HepG2 (cell line): ENCODE results near the gene ELP1. TPM values are rescaled to one million over a fixed set of nuclear protein-coding genes. Genes with fewer than 3 reads are reported as not detected.

Source experiments
- ATAC-seq: fragments of 200-7000 bp; cut with Tn5 transposase; 3 replicates; pipeline ENCODE4 v1.9.1; 2020; ENCODE audit warnings: mild to moderate bottlenecking, moderate library complexity
- BruUV-seq: library from RNA; stranded (reverse); fragments of 400-500 nt; replicated peaks from 2 replicates; lab custom pipeline; 2021; lab: Mats Ljungman, UMichigan
- CTCF ChIA-PET: fragments of 300-600 bp; formaldehyde crosslinking; extraction: SDS; loops from one replicate; lab custom pipeline; 2021; ENCODE audit warnings: low total read pairs, inconsistent platforms, low intra/inter-chr PET ratio; lab: Yijun Ruan, JAX
- POLR2A ChIA-PET: fragments of 350-600 bp; sonication (Branson Sonifier 250); formaldehyde crosslinking; loops from one replicate; lab custom pipeline; 2020; ENCODE audit warnings: antibody characterized with exemption, inconsistent platforms; lab: Yijun Ruan, JAX
- DNase-seq: peaks from one replicate; pipeline ENCODE4 v3.0.0-alpha.2; 2015; ENCODE audit warnings: low spot score
- FAIRE-seq: peaks from 3 replicates; lab custom pipeline; 2011; peaks lifted over from hg19 to GRCh38; lab: Jason Lieb, UNC
- H2AFZ ChIP-seq: one replicate; pipeline ENCODE4 v1.6.1; 2011; ENCODE audit warnings: low read length, inconsistent platforms
- H3K27ac ChIP-seq: fragments of 300-600 bp; 3 replicates; pipeline ENCODE4 v1.8.0; 2011; ENCODE audit warnings: mixed run types, mild to moderate bottlenecking, mixed read lengths, low read length, inconsistent platforms; ENCODE audit not compliant: insufficient read depth; ENCODE audit errors: extremely low read length
- H3K27me3 ChIP-seq, 2 experiments: fragments of 200-600 bp in 1 of 2; 2 replicates in 1 of 2; 3 replicates in 1 of 2; pipeline versions ENCODE4 v1.6.0 to v1.8.0; 2011; ENCODE audit warnings: low read length in 2 of 2, mild to moderate bottlenecking in 2 of 2, moderate library complexity in 2 of 2, inconsistent platforms in 1 of 2; ENCODE audit not compliant: insufficient read depth in 2 of 2, control insufficient read depth in 1 of 2
- H3K36me3 ChIP-seq, 2 experiments: fragments of 200-600 bp in 1 of 2; replicated peaks in 1 of 2; 2 replicates in 1 of 2; 3 replicates in 1 of 2; pipeline versions ENCODE4 v1.5.1 to v1.8.0; 2011; ENCODE audit warnings: low read length in 2 of 2, inconsistent platforms in 1 of 2; ENCODE audit not compliant: insufficient read depth in 2 of 2, control insufficient read depth in 1 of 2
- H3K4me1 ChIP-seq: 2 replicates; pipeline ENCODE4 v1.5.1; 2012; ENCODE audit warnings: low read length, inconsistent platforms; ENCODE audit not compliant: insufficient read depth
- H3K4me2 ChIP-seq: 2 replicates; pipeline ENCODE4 v1.6.0; 2011; ENCODE audit warnings: low read depth, low read length, inconsistent platforms
- H3K4me3 ChIP-seq, 3 experiments: fragments of 200-600 bp in 1 of 3; sonication (generic), shearing (Covaris generic) in 1 of 3; replicated peaks in 1 of 3; 2 replicates each; pipeline ENCODE4 v1.5.1; 2011 to 2016; ENCODE audit warnings: low read length in 3 of 3, inconsistent platforms in 2 of 3, low read depth in 2 of 3, mild to moderate bottlenecking in 2 of 3, control low read depth in 1 of 3, mixed read lengths in 1 of 3; ENCODE audit not compliant: insufficient read depth in 1 of 3
- H3K79me2 ChIP-seq: one replicate; pipeline ENCODE4 v1.6.1; 2011; ENCODE audit warnings: low read length, inconsistent platforms; ENCODE audit not compliant: insufficient read depth
- H3K9ac ChIP-seq: 2 replicates; pipeline ENCODE4 v1.6.0; 2011; ENCODE audit warnings: mild to moderate bottlenecking, low read depth, low read length, inconsistent platforms; ENCODE audit not compliant: insufficient read depth
- H3K9me3 ChIP-seq: 2 replicates; pipeline ENCODE4 v1.5.1; 2012; ENCODE audit warnings: mild to moderate bottlenecking, low read length
- H4K20me1 ChIP-seq: 2 replicates; pipeline ENCODE4 v1.6.0; 2011; ENCODE audit warnings: inconsistent platforms, mild to moderate bottlenecking, low read length, moderate library complexity; ENCODE audit not compliant: insufficient read depth
- CBX5 ChIP-seq: sonication (generic); formaldehyde crosslinking; IDR thresholded peaks from 2 replicates; pipeline ENCODE4 v1.4.0; 2020; ENCODE audit warnings: missing genetic modification reagents, borderline replicate concordance
- FOXP1 ChIP-seq, 2 experiments: fragments of 450-650 bp in 1 of 2; IDR thresholded peaks; 2 replicates each; pipeline ENCODE4 v1.6.1; 2017 to 2018; ENCODE audit warnings: antibody characterized with exemption in 1 of 2
- NRL ChIP-seq: sonication (generic); formaldehyde crosslinking; IDR thresholded peaks from 2 replicates; pipeline ENCODE4 v1.5.0; 2020; ENCODE audit warnings: missing genetic modification reagents, mild to moderate bottlenecking, moderate library complexity, borderline replicate concordance
- ZNF747 ChIP-seq: sonication (generic); formaldehyde crosslinking; IDR thresholded peaks from 2 replicates; pipeline ENCODE4 v1.8.1; 2023; ENCODE audit warnings: missing genetic modification reagents, mild to moderate bottlenecking, borderline replicate concordance
- ZNF781 ChIP-seq: sonication (generic); formaldehyde crosslinking; IDR thresholded peaks from 2 replicates; pipeline ENCODE4 v1.5.1; 2020; ENCODE audit warnings: borderline replicate concordance, mild to moderate bottlenecking, missing genetic modification reagents; ENCODE audit errors: not compliant biosample characterization
- ZNF800 ChIP-seq: sonication (generic); formaldehyde crosslinking; IDR thresholded peaks from 2 replicates; pipeline ENCODE4 v1.4.0; 2020; ENCODE audit warnings: missing genetic modification reagents
- ZNF841 ChIP-seq: sonication (generic); formaldehyde crosslinking; IDR thresholded peaks from 2 replicates; pipeline ENCODE4 v1.8.1; 2023; ENCODE audit warnings: missing genetic modification reagents, borderline replicate concordance
- WGBS: methylation state at CpG from one replicate; pipeline ENCODE4 v1.1.6; 2017; ENCODE audit warnings: low lambda C conversion rate; 5-methylcytosine and 5-hydroxymethylcytosine counted together
- in situ Hi-C: cut with HindIII; loops from 2 replicates; pipeline ENCODE4 v1.10.0; 2017; ENCODE audit warnings: low pct_unique_long_range_greater_than_20kb; ENCODE audit not compliant: extremely low pct_ligation_motif_present
- intact Hi-C: fragments of 100-400 bp; cut with micrococcal nuclease; formaldehyde crosslinking; loops from one replicate; pipeline ENCODE4 v1.10.0; 2022; ENCODE audit not compliant: unreplicated experiment
- polyA plus RNA-seq, 8 experiments: library from polyadenylated mRNA; depleted of rRNA in 3 of 8; stranded (reverse) in 7 of 8; unstranded in 1 of 8; fragments of >200 nt; fragmentation: Illumina TruSeq in 4 of 8; extraction: Trizol in 4 of 8; gene quantifications; 2 replicates each; pipeline versions ENCODE4 v1.2.1 to v1.2.3, GENCODE V29; 2011 to 2016; ENCODE audit warnings: low read depth in 4 of 8, missing spikeins in 1 of 8, mixed read lengths in 1 of 8; ENCODE audit not compliant: insufficient read depth in 1 of 8
- total RNA-seq, 5 experiments: library from RNA; depleted of rRNA; stranded (reverse); fragments of >200 nt; fragmentation: Illumina TruSeq; extraction: Trizol; gene quantifications; 2 replicates each; pipeline ENCODE4 v1.2.3, GENCODE V29; 2016; ENCODE audit warnings: low read depth in 1 of 5

Gene ELP1
- total and polyA plus RNA-seq, 2 of the 13 experiments (the other 11 are each of a cell fraction or from before 2014, with no cell fraction given) = 157 to 275 TPM

DNA sequence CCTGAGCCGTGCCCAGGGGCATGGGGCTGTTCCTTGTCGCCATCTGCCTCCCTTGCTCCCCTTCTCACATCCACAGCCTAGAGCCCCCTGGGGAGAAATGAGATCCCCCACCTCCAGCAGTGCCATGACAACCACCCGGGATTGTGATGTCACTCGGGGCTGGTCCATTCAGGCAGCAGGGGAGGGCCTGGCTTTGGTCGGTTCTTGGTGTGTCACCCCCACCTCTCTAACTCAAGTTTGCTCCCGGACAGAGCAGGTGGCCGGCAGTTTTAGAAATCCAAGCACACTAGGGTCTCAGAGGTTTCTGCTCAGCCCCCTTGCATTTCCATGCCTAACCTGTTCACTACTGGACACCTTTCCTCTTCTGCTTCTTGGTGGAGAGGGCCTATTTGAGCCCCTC lies 78.0 kb downstream of the ELP1 start, which contains the start of gene ACTL7B:
Gene ACTL7B, minus strand, starts transcription at position 99 of the 400 bp plus-strand sequence. Its CDS starts 56 bp downstream, at position 43.
- Histone ChIP-seq H3K4me3 (no peak within 1 kb of the TSS), H3K36me3 (no peaks in the 10 kb centered on the region), H3K27ac (no peak within 1 kb of the TSS), H3K9ac (no peak within 1 kb of the TSS), H3K4me1 (peaks cover 45% of the 10 kb centered on the region), H4K20me1 (no peaks in the 10 kb centered on the region), H3K9me3 (no peaks in the 10 kb centered on the region), H2AFZ (no peak within 1 kb of the TSS), H3K4me2 (no peak within 1 kb of the TSS), H3K79me2 (no peaks in the 10 kb centered on the region), H3K27me3 (no peaks in the 10 kb centered on the region)
- intact Hi-C loops (no loop called here), in situ Hi-C loops (no loop called here)
- FAIRE-seq (no peak), ATAC-seq (no peak), DNase-seq (no peak)
- CTCF ChIA-PET = no interaction called here
- TF ChIP-seq FOXP1 (IDR thresholded peaks at IDR 0.05) (no peak), FOXP1 (CRISPR knock-in tag; IDR thresholded peaks at IDR 0.05) (no peak)
- no TSS peak for BruUV-seq
- 81% methylated on average over 2 of the region's 7 CpGs for WGBS
- POLR2A ChIA-PET = no interaction called here

DNA sequence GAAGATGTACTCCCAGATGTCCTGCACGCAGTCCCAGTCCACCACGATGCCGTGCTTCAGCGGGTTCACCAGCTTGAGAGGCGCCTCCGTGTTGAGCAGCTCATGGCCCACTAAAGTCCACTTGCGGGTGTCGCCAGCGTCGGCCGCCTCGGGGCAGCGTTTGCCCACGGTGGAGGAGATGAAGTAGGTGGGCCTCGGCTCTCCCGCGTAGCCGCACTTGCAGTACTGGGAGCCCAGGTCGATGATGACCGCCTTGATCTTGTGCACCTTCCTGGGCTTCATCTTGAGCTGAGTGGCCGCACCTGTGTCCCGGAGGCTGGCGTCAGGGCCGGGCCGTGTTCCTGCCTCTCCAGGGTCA lies 78.4 kb downstream of the ELP1 start:
- in situ Hi-C loops = no loop called here
- WGBS = 96% methylated on average over 21 of the region's 25 CpGs
- Histone ChIP-seq H3K4me2 (no peak overlapping the region), H3K27ac (no peak overlapping the region), H3K4me3 (no peak overlapping the region), H4K20me1 (no peaks in the 10 kb centered on the region)
- intact Hi-C loops = no loop called here
- POLR2A ChIA-PET = no interaction called here
- no peak for ATAC-seq
- CTCF ChIA-PET = no interaction called here
- TF ChIP-seq CBX5 (CRISPR knock-in tag) (no peak), ZNF781 (CRISPR knock-in tag) (no peak), NRL (CRISPR knock-in tag) (no peak), ZNF841 (CRISPR knock-in tag) (no peak), ZNF747 (CRISPR knock-in tag) (no peak), FOXP1 (IDR thresholded peaks at IDR 0.05) (no peak), FOXP1 (CRISPR knock-in tag; IDR thresholded peaks at IDR 0.05) (no peak), ZNF800 (no peak)
- TF ChIP-seq, all 625 proteins: peak for 0
- Histone ChIP-seq H3K9me3 (no peaks in the 10 kb centered on the region), H3K36me3 (no peaks in the 10 kb centered on the region), H3K79me2 (no peaks in the 10 kb centered on the region), H2AFZ (no peak overlapping the region), H3K4me1 (peaks cover 45% of the 10 kb centered on the region), H3K27me3 (no peaks in the 10 kb centered on the region), H3K9ac (no peak overlapping the region)
- no peak for DNase-seq
- no peak for FAIRE-seq
- BruUV-seq = no TSS peak
